Uterus (tissue), 4 donors: ENCODE results near the gene TMEM151A. TPM values are rescaled to one million over a fixed set of nuclear protein-coding genes. Genes with fewer than 3 reads are reported as not detected.
"Not testable (repeated sequence)": the region's sequence is repeated elsewhere in the genome, so short reads cannot be mapped to it uniquely, and the experiment has no call there.

Source experiments
- DNase-seq, 2 donors: peaks; one replicate each; pipeline ENCODE4 v3.0.0-alpha.2; 2019 to 2020
- H3K27ac ChIP-seq, 2 donors: fragments of 200-600 bp; sonication (generic); 1 replicate in 1 of 2; 2 replicates in 1 of 2; pipeline ENCODE4 v1.5.1; 2016 to 2018
- H3K27me3 ChIP-seq, 2 donors: fragments of 200-600 bp; sonication (generic); one replicate each; pipeline ENCODE4 v1.5.1; 2018 to 2019; ENCODE audit warnings: control low read depth in 1 of 2
- H3K36me3 ChIP-seq, 2 donors: fragments of 200-600 bp; sonication (generic); one replicate each; pipeline ENCODE4 v1.5.1; 2019; ENCODE audit warnings: control low read depth in 1 of 2
- H3K4me1 ChIP-seq, 2 donors: fragments of 200-600 bp; sonication (generic); one replicate each; pipeline ENCODE4 v1.5.1; 2018 to 2019; ENCODE audit warnings: control low read depth in 1 of 2
- H3K4me3 ChIP-seq, 2 donors: fragments of 200-600 bp; sonication (generic); 1 replicate in 1 of 2; 2 replicates in 1 of 2; pipeline ENCODE4 v1.5.1; 2018 to 2019; ENCODE audit warnings: mild to moderate bottlenecking in 1 of 2
- H3K9me3 ChIP-seq, 2 donors: fragments of 200-600 bp; sonication (generic); one replicate each; pipeline ENCODE4 v1.5.1; 2019; ENCODE audit warnings: control low read depth in 1 of 2
- CTCF ChIP-seq, 4 experiments: fragments of 200-600 bp in 2 of 4; fragments of 450-650 bp in 2 of 4; sonication (generic) in 2 of 4; IDR thresholded peaks; one replicate each; pipeline ENCODE4 v1.5.1; 2016 to 2019; ENCODE audit warnings: antibody characterized with exemption in 4 of 4, mild to moderate bottlenecking in 2 of 4, moderate library complexity in 1 of 4
- POLR2A ChIP-seq, 2 donors: fragments of 450-650 bp; IDR thresholded peaks; one replicate each; pipeline ENCODE4 v1.6.1; 2016; ENCODE audit warnings: antibody characterized with exemption in 2 of 2, mild to moderate bottlenecking in 1 of 2, moderate library complexity in 1 of 2
- intact Hi-C: fragments of 100-400 bp; cut with DNase I; formaldehyde crosslinking; loops from one replicate; pipeline ENCODE4 v1.15.1; 2023; ENCODE audit warnings: low total_unique reads
- total RNA-seq, 4 donors: library from RNA; depleted of rRNA in 3 of 4; stranded (reverse); fragments of >200 nt in 3 of 4; gene quantifications; one replicate each; pipeline versions ENCODE4 v1.1.0 to v1.2.4, GENCODE V29; 2014 to 2023
- donor health status: DM: yes; HTN: yes; CAD: no.

The TMEM151A gene
- total RNA-seq, 4 donors from 2014 or later: 0.27 TPM; not detected in 3

DNA sequence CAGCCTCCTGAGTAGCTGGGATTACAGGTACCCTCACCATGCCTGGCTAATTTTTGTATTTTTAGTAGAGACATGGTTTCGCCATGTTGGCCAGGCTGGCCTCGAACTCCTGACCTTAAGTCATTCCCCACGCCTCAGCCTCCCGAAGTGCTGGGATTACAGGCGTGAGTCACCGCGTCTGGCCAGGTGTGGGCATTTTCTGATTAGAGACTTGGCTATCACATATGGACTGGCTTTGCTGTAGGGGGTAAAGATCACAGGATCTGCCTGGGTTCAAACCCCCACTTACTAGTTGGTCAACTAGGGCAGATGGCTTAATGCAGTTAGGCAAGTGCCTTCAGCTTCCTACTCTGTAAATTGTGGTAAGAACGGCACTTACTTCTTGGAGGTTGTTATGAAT is 18.6 kb downstream of the TMEM151A start:
- peaks cover 0 to 8% of the 10 kb centered on the region in 2 donors for H3K4me1 ChIP-seq
- no peaks in the 10 kb centered on the region for H3K27me3 ChIP-seq
- intact Hi-C loops: no loop called here
- no peak for DNase-seq
- H3K9me3 ChIP-seq: no peaks in the 10 kb centered on the region
- no peaks in the 10 kb centered on the region for H3K36me3 ChIP-seq
- H3K4me3 ChIP-seq: no peak overlapping the region
- no peak overlapping the region for H3K27ac ChIP-seq
- TF ChIP-seq POLR2A (IDR thresholded peaks at IDR 0.05) (no peak), CTCF (IDR thresholded peaks at IDR 0.05) (no peak)

GRCh38 chr11:66310803-66311440 is 19.2 kb downstream of the TMEM151A start:
- H3K4me1 ChIP-seq, H3K4me3 ChIP-seq, DNase-seq, H3K27me3 ChIP-seq, H3K36me3 ChIP-seq, H3K9me3 ChIP-seq, intact Hi-C loops: not testable (repeated sequence)
- H3K27ac ChIP-seq: peak overlapping the region in 1 of 2 donors; percentile 93

- Histone ChIP-seq H3K9me3 (no peaks in the 10 kb centered on the region), H3K27ac (peak overlapping the region; percentile 86 to 93), H3K4me3 (peak overlapping the region; percentile 43 to 45), H3K27me3 (no peaks in the 10 kb centered on the region), H3K4me1 (peaks cover 0 to 8% of the 10 kb centered on the region in 2 donors), H3K36me3 (no peaks in the 10 kb centered on the region)
- TF ChIP-seq POLR2A (IDR thresholded peaks at IDR 0.05) (no peak), CTCF (IDR thresholded peaks at IDR 0.05) (peak in 1 of 4 experiments; percentile 93)
- intact Hi-C loops: no loop called here
- no peak for DNase-seq
Observed at GRCh38 chr11:66311470-66311964, 19.8 kb downstream of the TMEM151A start.

DNA sequence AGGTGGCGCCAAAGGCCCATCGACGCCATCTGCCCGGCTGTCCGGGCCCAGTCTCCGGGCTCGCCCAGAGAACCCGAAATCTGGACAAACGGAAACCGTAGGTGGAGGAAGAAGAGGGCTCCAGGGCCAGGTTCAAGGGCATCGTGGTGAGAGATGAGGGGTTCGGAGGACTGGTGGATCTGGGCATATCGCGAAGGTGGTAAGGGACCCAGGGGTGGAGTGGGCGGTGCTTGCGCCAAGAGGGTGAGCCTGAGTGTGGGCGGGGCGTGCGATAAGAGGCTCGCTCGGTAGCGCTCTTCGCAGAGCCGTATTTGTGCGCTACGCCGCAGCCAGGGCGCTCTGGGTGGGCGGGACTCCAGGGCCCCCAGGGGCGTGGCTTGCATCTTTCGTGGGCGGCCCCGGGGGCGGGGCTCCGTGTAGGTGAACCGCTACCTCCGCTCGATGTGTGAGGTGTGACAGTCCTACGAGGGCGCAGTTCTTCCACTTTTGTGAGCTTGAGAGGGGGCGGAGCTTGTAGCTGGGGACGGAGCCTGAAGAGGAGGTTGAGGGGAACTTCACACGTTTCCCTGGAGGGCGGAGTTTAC is 20.4 kb downstream of the TMEM151A start:
- TF ChIP-seq POLR2A (IDR thresholded peaks at IDR 0.05) (peak; percentile 53 to 69), CTCF (IDR thresholded peaks at IDR 0.05) (peak; percentile 20 to 98 (median 96))
- intact Hi-C loops: no loop called here
- peaks cover 0 to 8% of the 10 kb centered on the region in 2 donors for H3K4me1 ChIP-seq
- H3K27me3 ChIP-seq: no peaks in the 10 kb centered on the region
- H3K36me3 ChIP-seq: no peaks in the 10 kb centered on the region
- peak; percentile 92 to 94 for DNase-seq
- H3K9me3 ChIP-seq: no peaks in the 10 kb centered on the region
- peak overlapping the region; percentile 86 to 93 for H3K27ac ChIP-seq
- peak overlapping the region; percentile 43 to 45 for H3K4me3 ChIP-seq

DNA sequence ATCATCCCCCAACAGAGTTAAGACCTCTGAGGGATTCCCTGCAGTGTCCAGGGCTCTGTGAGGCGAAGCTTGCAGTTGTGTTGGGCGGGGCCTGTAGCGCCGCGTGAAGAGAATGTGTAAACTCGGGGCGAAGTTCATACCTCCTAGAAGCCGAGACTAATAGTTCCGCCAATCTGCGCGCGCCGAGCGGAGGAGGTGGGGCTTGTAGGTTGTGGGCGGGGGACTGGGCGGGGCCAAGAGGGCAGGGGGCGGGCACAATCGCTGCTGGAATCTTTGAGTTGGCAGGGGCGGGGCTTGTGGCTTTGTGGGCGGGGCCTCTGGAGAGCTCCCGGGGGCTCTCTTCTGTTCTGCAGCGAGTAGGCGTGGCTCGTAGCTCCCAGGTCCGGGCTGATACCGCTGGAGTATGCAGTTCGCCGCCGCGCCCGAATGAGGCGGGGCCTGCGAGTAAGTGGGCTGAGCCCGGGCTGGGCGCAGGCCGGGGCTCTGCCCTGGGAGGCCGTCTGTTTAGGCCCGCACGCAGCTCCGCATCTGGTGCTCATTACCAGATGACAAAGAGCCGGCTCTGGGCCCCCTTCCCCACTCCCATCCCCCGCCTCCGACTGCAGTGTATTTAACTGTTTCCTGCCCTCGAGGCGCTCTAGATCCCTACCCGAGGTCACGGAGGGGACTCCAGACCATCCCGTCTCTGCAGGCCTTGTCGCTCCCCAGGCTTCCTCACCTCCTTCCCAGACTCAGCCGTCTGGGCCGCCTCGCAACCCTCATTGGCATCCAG is 21.0 kb downstream of the TMEM151A start:
- Histone ChIP-seq H3K4me3 (peak overlapping the region; percentile 43 to 45), H3K4me1 (peaks cover 0 to 10% of the 10 kb centered on the region in 2 donors), H3K27me3 (no peaks in the 10 kb centered on the region), H3K36me3 (no peaks in the 10 kb centered on the region), H3K9me3 (no peaks in the 10 kb centered on the region), H3K27ac (peak overlapping the region; percentile 86 to 93)
- peak; percentile 99 for DNase-seq
- no peak for TF ChIP-seq CTCF (IDR thresholded peaks at IDR 0.05)
- TF ChIP-seq POLR2A (IDR thresholded peaks at IDR 0.05): peak; percentile 30 to 58
- intact Hi-C loops: no loop called here
